ENCODE data around the gene FEM1B. TPM values are rescaled to one million over a fixed set of nuclear protein-coding genes. Genes with fewer than 3 reads are reported as not detected.
A peak's percentile ranks its signal among the peaks of the same experiment; 100 is the strongest.

FEM1B gene
- total and polyA plus RNA-seq, 2 of the 8 experiments (the other 6 are each of a cell fraction or from before 2014, with no cell fraction given): 36.1 to 83.8 TPM

- Histone ChIP-seq H3K4me1 (replicated peaks in 1 of 4; ENCODE audit: control insufficient read depth in 3 of 4, insufficient read depth in 4 of 4, low read length in 3 of 4) (peaks cover 0 to 8% (median 6%) of the 10 kb centered on the region in 4 experiments; a peak in 4 of 7 replicates), H3K36me3 (ENCODE audit: control insufficient read depth in 2 of 4, insufficient read depth in 4 of 4, low read length in 3 of 4) (no peaks in the 10 kb centered on the region), H3K14ac (ENCODE audit: insufficient read length) (no peak overlapping the region), H3K23me2 (ENCODE audit: low read depth, low read length) (no peaks in the 10 kb centered on the region; the same call in 1 of the 2 replicates), H3K4ac (replicated peaks; ENCODE audit: insufficient read length, low read depth, low read length) (no peak overlapping the region), H3K27ac (ENCODE audit: low read depth, low read length) (no peak overlapping the region), H2AK5ac (ENCODE audit: low read depth, low read length) (no peak overlapping the region), H3K9me3 (ENCODE audit: insufficient read depth in 2 of 2, low read depth in 1 of 2, low read length in 1 of 2) (no peaks in the 10 kb centered on the region), H2BK12ac (ENCODE audit: low read depth, low read length) (no peak overlapping the region), H3K56ac (replicated peaks; ENCODE audit: insufficient read length, low read depth, low read length) (no peak overlapping the region), H4K8ac (ENCODE audit: extremely low read depth, insufficient read depth, low read length) (no peak overlapping the region), H3K27me3 (replicated peaks in 1 of 4; ENCODE audit: control insufficient read depth in 3 of 4, extremely low read depth in 1 of 4, insufficient read depth in 3 of 4, low read length in 3 of 4) (no peaks in the 10 kb centered on the region), H4K20me1 (replicated peaks in 1 of 2; ENCODE audit: control insufficient read depth in 1 of 2, insufficient read depth in 2 of 2, low read length in 2 of 2) (no peaks in the 10 kb centered on the region), H3K9ac (replicated peaks in 1 of 4; ENCODE audit: extremely low read depth in 1 of 4, low read depth in 3 of 4, low read length in 3 of 4) (no peak overlapping the region), H2BK15ac (ENCODE audit: low read length) (no peak overlapping the region), H3K18ac (ENCODE audit: extremely low read depth, low read length) (no peak overlapping the region), H3K79me1 (ENCODE audit: low read depth, low read length) (no peaks in the 10 kb centered on the region), H3K79me2 (ENCODE audit: control insufficient read depth in 1 of 2, insufficient read depth in 2 of 2, low read length in 2 of 2) (no peaks in the 10 kb centered on the region), H2BK5ac (ENCODE audit: low read depth, low read length) (no peak overlapping the region), H3K23ac (ENCODE audit: insufficient read length) (no peak overlapping the region), H4K91ac (replicated peaks; ENCODE audit: insufficient read length, low read length) (no peak overlapping the region), H3K4me2 (ENCODE audit: insufficient read depth in 1 of 2, low read depth in 2 of 2, low read length in 2 of 2) (no peak overlapping the region), H2BK120ac (replicated peaks; ENCODE audit: low read depth, low read length) (no peak overlapping the region), H2BK20ac (ENCODE audit: low read length) (no peak overlapping the region), H4K5ac (ENCODE audit: insufficient read length, low read depth, low read length) (no peak overlapping the region), H2AFZ (ENCODE audit: low read length) (no peak overlapping the region), H3K4me3 (ENCODE audit: extremely low read depth in 1 of 4, insufficient read depth in 2 of 4, low read depth in 3 of 4, low read length in 4 of 4) (no peak overlapping the region)
- POLR2A ChIA-PET (ENCODE audit: partially characterized antibody): interaction anchor here (0.9 to 2.1 kb wide), 10 partner anchors 10 to 164 kb away, joined by 3 to 14 read pairs (median 4); partner anchors contain the start of gene FEM1B
- CTCF ChIA-PET (ENCODE audit: partially characterized antibody): interaction anchor here (0.6 to 11.0 kb wide), 43 partner anchors 9 to 399 kb away, joined by 3 to 199 read pairs (median 5); partner anchors contain the start of genes CLN6 and FEM1B
- peak; percentile 91 to 93 for TF ChIP-seq RAD21 (IDR thresholded peaks at IDR 0.05 in 1 of 2, conservative IDR thresholded peaks at IDR 0.05 in 1 of 2; ENCODE audit: low read depth in 2 of 2, low read length in 2 of 2)
- no peak for TF ChIP-seq SUZ12 (IDR thresholded peaks at IDR 0.05; ENCODE audit: low read length)
- TF ChIP-seq CREB1 (IDR thresholded peaks at IDR 0.05): no peak
- no peak for TF ChIP-seq SP2 (IDR thresholded peaks at IDR 0.05; ENCODE audit: low read length)
- no peak for TF ChIP-seq NANOG (IDR thresholded peaks at IDR 0.05; ENCODE audit: insufficient read depth, low read depth, low read length, poor library complexity, severe bottlenecking)
- TF ChIP-seq RFX5 (IDR thresholded peaks at IDR 0.05; ENCODE audit: borderline replicate concordance, low read depth, low read length): no peak
- TF ChIP-seq SP1 (IDR thresholded peaks at IDR 0.05; ENCODE audit: low read depth, low read length): 0 out of 2 replicates have a peak, but pooled peaks have one; percentile 10
- TF ChIP-seq, protein P1, sequence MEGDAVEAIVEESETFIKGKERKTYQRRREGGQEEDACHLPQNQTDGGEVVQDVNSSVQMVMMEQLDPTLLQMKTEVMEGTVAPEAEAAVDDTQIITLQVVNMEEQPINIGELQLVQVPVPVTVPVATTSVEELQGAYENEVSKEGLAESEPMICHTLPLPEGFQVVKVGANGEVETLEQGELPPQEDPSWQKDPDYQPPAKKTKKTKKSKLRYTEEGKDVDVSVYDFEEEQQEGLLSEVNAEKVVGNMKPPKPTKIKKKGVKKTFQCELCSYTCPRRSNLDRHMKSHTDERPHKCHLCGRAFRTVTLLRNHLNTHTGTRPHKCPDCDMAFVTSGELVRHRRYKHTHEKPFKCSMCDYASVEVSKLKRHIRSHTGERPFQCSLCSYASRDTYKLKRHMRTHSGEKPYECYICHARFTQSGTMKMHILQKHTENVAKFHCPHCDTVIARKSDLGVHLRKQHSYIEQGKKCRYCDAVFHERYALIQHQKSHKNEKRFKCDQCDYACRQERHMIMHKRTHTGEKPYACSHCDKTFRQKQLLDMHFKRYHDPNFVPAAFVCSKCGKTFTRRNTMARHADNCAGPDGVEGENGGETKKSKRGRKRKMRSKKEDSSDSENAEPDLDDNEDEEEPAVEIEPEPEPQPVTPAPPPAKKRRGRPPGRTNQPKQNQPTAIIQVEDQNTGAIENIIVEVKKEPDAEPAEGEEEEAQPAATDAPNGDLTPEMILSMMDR (IDR thresholded peaks at IDR 0.05; ENCODE audit: control extremely low read depth in 1 of 3, insufficient read depth in 1 of 3, low read depth in 1 of 3, low read length in 3 of 3): peak in 2 of 3 experiments; percentile 72 to 83; a peak in 3 of 4 replicates
- DNase-seq (ENCODE audit: low read depth in 1 of 2, low spot score in 2 of 2) (no peak), FAIRE-seq (no peak)
- 49% methylated on average over 7 of the region's 7 CpGs; no CpG with 5 or more reads in 1 of the 2 experiments for WGBS, 2 experiments (ENCODE audit: extremely low coverage in 1 of 2, insufficient coverage in 1 of 2, insufficient read length in 1 of 2, insufficient replicate concordance in 2 of 2, low coverage in 1 of 2, low lambda C conversion rate in 2 of 2, missing lambda C conversion rate in 1 of 2)
These were observed 24.5 kb upstream of the FEM1B start for GRCh38 chr15:68252925-68253534.

Data from H1 (cell line).